Stimulated activated naive CD8-positive, alpha-beta T cell treated with anti-CD3 and anti-CD28 coated beads, Interleukin-15, amount 100 ng/mL, for 72 hours (primary cell): ENCODE data around the gene PTPRT.
A peak's percentile ranks its signal among the peaks of the same experiment; 100 is the strongest.

Source experiments
- ATAC-seq: fragments of 150-1000 bp; cut with Tn5 transposase; 2 replicates; pipeline ENCODE4 v1.10.0; 2021; ENCODE audit warnings: mild to moderate bottlenecking, moderate library complexity
- DNase-seq, 2 donors: peaks; one replicate each; pipeline ENCODE4 v3.0.0; 2021 to 2022
- H3K27ac Mint-ChIP-seq, 2 donors: one replicate each; pipeline ENCODE4 v1.8.0; 2022; ENCODE audit warnings: mild to moderate bottlenecking in 2 of 2, mixed read lengths in 2 of 2, moderate library complexity in 2 of 2
- H3K27me3 Mint-ChIP-seq: one replicate; pipeline ENCODE4 v1.8.0; 2022; ENCODE audit warnings: mixed read lengths
- H3K4me1 Mint-ChIP-seq: one replicate; pipeline ENCODE4 v1.8.0; 2022; ENCODE audit warnings: mild to moderate bottlenecking, mixed read lengths
- H3K4me3 Mint-ChIP-seq, 2 donors: one replicate each; pipeline ENCODE4 v1.8.0; 2022; ENCODE audit warnings: mild to moderate bottlenecking in 2 of 2, mixed read lengths in 2 of 2, moderate library complexity in 1 of 2
- H3K9me3 Mint-ChIP-seq, 2 donors: one replicate each; pipeline ENCODE4 v1.8.0; 2022; ENCODE audit warnings: mixed read lengths in 2 of 2

PTPRT gene

DNA sequence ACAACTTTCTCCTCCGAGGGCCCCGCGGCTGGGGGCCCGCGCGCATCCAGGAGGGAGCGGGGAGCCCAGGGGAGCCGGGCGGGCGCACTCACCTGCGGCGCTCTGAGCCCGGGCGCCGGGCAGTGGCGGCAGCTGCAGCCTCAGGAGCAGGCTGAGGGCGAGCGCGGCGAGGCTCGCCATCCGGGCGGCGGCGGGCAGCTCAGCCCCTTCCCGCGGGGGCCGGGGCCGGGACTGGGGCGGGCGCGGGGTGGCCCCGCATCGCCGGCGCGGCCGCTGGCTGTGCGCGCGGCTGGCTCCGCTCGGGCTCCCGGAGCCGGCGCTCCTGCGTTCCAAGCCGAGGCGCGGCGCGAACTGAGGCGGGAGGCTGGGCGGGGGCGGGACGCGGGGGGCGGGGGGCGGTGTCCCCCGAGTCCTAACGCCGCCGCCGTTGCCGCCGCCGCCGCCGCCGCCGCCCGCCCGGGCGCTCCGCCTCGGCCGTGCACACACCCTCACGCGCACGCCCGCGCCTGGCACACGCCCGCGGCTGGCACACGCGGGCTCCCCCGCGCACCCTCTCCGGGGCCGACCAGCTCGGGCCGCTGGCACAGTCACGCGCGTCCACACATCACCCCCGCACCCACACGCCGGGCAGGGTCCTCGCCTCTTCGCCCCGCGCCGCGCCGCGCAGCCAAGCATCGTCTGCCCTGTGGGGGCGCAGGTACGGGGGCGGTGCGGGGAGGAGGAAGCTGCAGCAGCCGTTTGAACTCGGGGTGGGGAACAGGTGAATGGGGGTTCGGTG is at the start of gene PTPRT:
PTPRT (minus strand) TSS at position 353 of the 778 bp plus-strand sequence; CDS start at position 180, 173 bp downstream.
- peak within 1 kb of the TSS in 1 of 2 donors; percentile 21 for H3K4me3 Mint-ChIP-seq
- ATAC-seq (no peak), DNase-seq (no peak)
- H3K4me1 Mint-ChIP-seq, result peaks cover 18% of the 10 kb centered on the region
- H3K27ac Mint-ChIP-seq, result no peak within 1 kb of the TSS
- peaks cover 65% of the 10 kb centered on the region for H3K27me3 Mint-ChIP-seq
- no peaks in the 10 kb centered on the region for H3K9me3 Mint-ChIP-seq

GRCh38 chr20:43238833-43239232 is 49.1 kb upstream of the PTPRT start:
- no peak for ATAC-seq
- H3K27me3 Mint-ChIP-seq, result no peaks in the 10 kb centered on the region
- H3K27ac Mint-ChIP-seq, result no peak overlapping the region
- no peak for DNase-seq
- no peaks in the 10 kb centered on the region for H3K4me1 Mint-ChIP-seq
- peaks cover 0 to 7% of the 10 kb centered on the region in 2 donors for H3K9me3 Mint-ChIP-seq
- H3K4me3 Mint-ChIP-seq, result no peak overlapping the region

- Mint-ChIP-seq H3K27ac (no peak overlapping the region), H3K4me3 (no peak overlapping the region), H3K27me3 (no peaks in the 10 kb centered on the region), H3K4me1 (no peaks in the 10 kb centered on the region), H3K9me3 (peaks cover 0 to 7% of the 10 kb centered on the region in 2 donors)
- ATAC-seq (no peak), DNase-seq (no peak)
Measured at GRCh38 chr20:43238266-43238665, 48.6 kb upstream of the PTPRT start.

DNA sequence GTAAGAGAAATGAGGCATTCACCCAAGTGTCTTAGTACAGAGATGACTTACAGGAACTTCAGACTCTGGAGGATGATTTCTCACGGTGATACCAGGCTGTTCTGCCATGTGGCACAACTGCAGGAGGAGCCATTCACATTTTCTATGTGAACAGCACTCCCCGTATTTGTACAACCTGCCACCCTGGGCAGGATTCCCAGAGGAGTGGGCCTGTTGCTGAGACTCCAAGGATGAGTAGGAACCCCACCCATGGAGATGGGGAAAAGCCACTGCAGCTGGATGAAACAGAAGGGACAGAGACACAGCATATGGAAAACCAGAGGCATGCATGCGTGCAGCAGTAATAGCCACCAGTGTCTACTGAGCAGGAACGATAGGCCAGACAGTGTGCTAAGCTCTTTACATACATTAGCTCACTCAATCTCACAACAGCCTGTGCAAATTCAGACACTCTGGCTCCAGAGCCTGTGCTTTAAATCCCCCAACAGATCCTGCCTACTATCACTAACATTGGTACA is 48.0 kb upstream of the PTPRT start:
- no peaks in the 10 kb centered on the region for H3K27me3 Mint-ChIP-seq
- peaks cover 0 to 7% of the 10 kb centered on the region in 2 donors for H3K9me3 Mint-ChIP-seq
- ATAC-seq (no peak), DNase-seq (no peak)
- H3K27ac Mint-ChIP-seq, result no peak overlapping the region
- no peaks in the 10 kb centered on the region for H3K4me1 Mint-ChIP-seq
- H3K4me3 Mint-ChIP-seq, result no peak overlapping the region

GRCh38 chr20:43235998-43236397 is 46.3 kb upstream of the PTPRT start:
- Mint-ChIP-seq H3K4me3 (no peak overlapping the region), H3K27me3 (no peaks in the 10 kb centered on the region), H3K9me3 (peaks cover 0 to 7% of the 10 kb centered on the region in 2 donors), H3K27ac (no peak overlapping the region), H3K4me1 (no peaks in the 10 kb centered on the region)
- DNase-seq (no peak), ATAC-seq (no peak)

DNA sequence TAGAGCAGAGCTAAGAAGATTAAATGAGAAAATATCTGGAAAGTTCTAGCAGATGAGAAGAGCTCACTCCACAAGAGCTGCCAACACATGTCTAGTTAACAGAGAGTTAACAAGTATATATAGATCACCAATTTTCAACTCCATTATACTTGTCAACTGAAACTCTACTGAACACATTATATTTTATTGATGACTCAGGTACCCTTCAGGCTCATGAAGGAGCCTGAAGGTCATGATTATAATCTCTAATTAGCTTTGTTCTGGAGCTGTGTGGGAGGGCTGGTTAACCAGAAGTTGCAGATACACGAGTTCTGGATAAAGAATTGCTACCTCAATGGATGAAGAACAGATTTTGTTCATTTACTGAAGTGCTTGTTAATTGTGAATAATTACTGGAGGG is 42.1 kb upstream of the PTPRT start:
- Mint-ChIP-seq H3K27me3 (no peaks in the 10 kb centered on the region), H3K4me3 (no peak overlapping the region), H3K4me1 (no peaks in the 10 kb centered on the region), H3K27ac (no peak overlapping the region), H3K9me3 (no peaks in the 10 kb centered on the region)
- ATAC-seq, result no peak
- DNase-seq, result no peak

DNA sequence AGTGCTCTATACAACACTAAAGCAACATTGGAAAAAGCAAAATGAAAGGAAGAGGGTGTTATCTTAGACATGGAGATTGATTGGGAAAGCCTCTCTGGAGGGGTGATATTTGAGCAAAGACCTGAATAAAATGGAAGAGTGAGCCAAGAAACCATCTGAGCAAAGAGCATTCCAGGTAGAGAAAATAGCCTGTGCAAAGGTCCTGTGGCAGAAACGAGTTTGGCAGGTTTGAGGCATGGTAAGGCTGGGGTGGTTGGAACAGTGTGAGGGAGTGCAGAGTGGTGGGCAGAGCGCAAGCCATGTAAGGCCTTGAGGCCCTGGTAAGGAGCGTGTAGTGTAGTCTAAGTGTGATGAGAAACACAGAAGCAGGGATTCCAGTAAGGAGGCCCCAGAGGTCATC is 40.0 kb upstream of the PTPRT start:
- H3K4me3 Mint-ChIP-seq, result no peak overlapping the region
- H3K4me1 Mint-ChIP-seq, result no peaks in the 10 kb centered on the region
- ATAC-seq, result no peak
- H3K9me3 Mint-ChIP-seq, result no peaks in the 10 kb centered on the region
- no peak overlapping the region for H3K27ac Mint-ChIP-seq
- H3K27me3 Mint-ChIP-seq, result no peaks in the 10 kb centered on the region
- DNase-seq, result no peak

- Mint-ChIP-seq H3K27me3 (peaks cover 12% of the 10 kb centered on the region), H3K4me1 (no peaks in the 10 kb centered on the region), H3K4me3 (no peak overlapping the region), H3K9me3 (no peaks in the 10 kb centered on the region), H3K27ac (no peak overlapping the region)
- DNase-seq (no peak), ATAC-seq (no peak)
Measured at GRCh38 chr20:43220612-43221011, 30.9 kb upstream of the PTPRT start.

- no peak for DNase-seq
- Mint-ChIP-seq H3K9me3 (peaks cover 6 to 10% of the 10 kb centered on the region in 2 donors), H3K27ac (no peak overlapping the region), H3K27me3 (peaks cover 14% of the 10 kb centered on the region), H3K4me3 (no peak overlapping the region), H3K4me1 (no peaks in the 10 kb centered on the region)
- no peak for ATAC-seq
Measured at GRCh38 chr20:43210901-43211300, 21.2 kb upstream of the PTPRT start.

DNA sequence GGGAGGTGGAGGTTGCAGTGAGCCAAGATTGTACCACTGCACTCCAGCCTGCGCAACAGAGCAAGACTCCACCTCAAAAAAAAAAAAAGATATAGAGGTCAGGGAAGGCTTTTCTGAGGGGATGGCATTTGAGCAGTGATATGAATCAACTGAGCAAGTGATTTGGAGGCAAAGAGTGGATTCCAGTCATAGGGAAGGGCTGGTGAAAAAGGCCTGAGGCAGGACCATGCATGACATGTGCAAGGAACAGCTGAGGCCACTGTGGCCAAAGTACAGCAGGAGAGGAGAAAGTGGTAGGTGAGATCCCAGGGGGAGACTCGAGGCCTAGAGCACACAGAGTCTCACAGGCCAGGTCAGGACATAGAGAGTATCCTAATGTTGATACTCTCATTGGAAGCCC is 20.1 kb upstream of the PTPRT start:
- H3K27me3 Mint-ChIP-seq, result peaks cover 4% of the 10 kb centered on the region
- H3K9me3 Mint-ChIP-seq, result peaks cover 9 to 13% of the 10 kb centered on the region in 2 donors
- H3K4me1 Mint-ChIP-seq, result no peaks in the 10 kb centered on the region
- DNase-seq, result no peak
- no peak for ATAC-seq
- H3K4me3 Mint-ChIP-seq, result no peak overlapping the region
- no peak overlapping the region for H3K27ac Mint-ChIP-seq

- no peak overlapping the region for H3K4me3 Mint-ChIP-seq
- DNase-seq, result no peak
- no peaks in the 10 kb centered on the region for H3K27me3 Mint-ChIP-seq
- H3K27ac Mint-ChIP-seq, result no peak overlapping the region
- no peaks in the 10 kb centered on the region for H3K4me1 Mint-ChIP-seq
- no peak for ATAC-seq
- peaks cover 5 to 8% of the 10 kb centered on the region in 2 donors for H3K9me3 Mint-ChIP-seq
Measured at GRCh38 chr20:43205699-43206098, 16.0 kb upstream of the PTPRT start.

DNA sequence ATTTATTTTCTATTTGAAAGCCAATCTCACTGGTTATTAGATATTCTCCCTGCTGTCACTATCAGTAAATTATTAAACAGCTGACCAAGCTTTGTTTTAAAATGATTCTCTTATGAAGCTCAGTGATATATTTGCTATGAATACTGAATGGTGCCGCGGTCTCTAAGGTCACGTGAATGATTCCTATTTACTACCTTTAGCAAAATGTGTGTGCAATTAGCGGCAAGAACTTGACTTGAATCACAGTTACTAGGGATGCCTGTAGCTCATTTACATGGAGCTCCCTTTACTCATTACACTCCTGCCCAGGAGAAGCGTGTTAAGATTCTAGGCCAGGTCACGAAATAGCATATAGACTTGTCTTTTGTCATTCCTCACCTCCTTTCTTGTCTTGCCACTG is 12.4 kb upstream of the PTPRT start:
- ATAC-seq (no peak), DNase-seq (no peak)
- peaks cover 5 to 8% of the 10 kb centered on the region in 2 donors for H3K9me3 Mint-ChIP-seq
- peak overlapping the region in 1 of 2 donors; percentile 78 for H3K27ac Mint-ChIP-seq
- no peaks in the 10 kb centered on the region for H3K27me3 Mint-ChIP-seq
- H3K4me1 Mint-ChIP-seq, result no peaks in the 10 kb centered on the region
- no peak overlapping the region for H3K4me3 Mint-ChIP-seq

- no peak overlapping the region for H3K4me3 Mint-ChIP-seq
- H3K9me3 Mint-ChIP-seq, result no peaks in the 10 kb centered on the region
- H3K27ac Mint-ChIP-seq, result no peak overlapping the region
- H3K27me3 Mint-ChIP-seq, result no peaks in the 10 kb centered on the region
- DNase-seq (no peak), ATAC-seq (no peak)
- H3K4me1 Mint-ChIP-seq, result no peaks in the 10 kb centered on the region
Measured at GRCh38 chr20:43198607-43199006, 8.9 kb upstream of the PTPRT start.

DNA sequence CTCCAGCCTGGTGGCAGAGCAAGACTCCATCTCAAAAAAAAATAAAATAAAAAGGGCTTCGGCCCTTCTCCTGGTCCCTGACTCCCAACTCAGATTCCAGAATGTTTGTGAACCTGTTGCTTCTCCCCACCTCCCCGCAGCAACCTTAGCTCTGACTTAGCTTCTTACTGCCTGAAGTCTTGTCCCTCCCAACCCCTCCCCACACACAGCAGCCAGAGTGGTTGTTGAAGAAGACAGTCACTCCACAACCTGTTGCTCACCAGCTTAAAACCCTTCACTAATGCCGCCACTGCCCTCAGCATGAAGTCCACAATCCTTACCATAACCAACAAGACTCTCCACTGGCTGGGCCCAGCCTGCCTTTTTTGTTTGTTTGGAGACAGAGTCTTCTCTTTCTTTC is 6.5 kb upstream of the PTPRT start:
- Mint-ChIP-seq H3K27ac (no peak overlapping the region), H3K4me3 (no peak overlapping the region), H3K27me3 (peaks cover 14% of the 10 kb centered on the region), H3K9me3 (no peaks in the 10 kb centered on the region), H3K4me1 (no peaks in the 10 kb centered on the region)
- DNase-seq (no peak), ATAC-seq (no peak)

DNA sequence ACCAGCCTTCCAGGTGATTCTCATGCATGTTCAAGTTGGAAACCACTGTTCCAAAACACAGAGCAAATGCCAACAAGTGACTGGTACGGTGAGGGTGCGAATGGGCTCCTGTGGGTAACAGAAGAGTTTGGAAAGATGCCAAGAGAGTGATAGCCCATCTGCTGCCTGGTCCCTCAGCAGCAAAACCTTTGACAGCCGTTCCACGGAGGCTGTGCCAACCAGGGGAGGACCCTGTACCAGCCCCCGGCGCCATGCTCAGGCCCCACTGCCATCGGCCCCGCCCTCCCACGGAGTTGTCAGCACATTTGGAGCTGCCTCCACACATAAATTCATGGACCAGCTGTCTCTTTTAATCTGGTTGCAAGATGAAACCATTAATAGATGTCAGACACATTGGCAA is 4.4 kb upstream of the PTPRT start:
- Mint-ChIP-seq H3K9me3 (no peaks in the 10 kb centered on the region), H3K4me3 (no peak overlapping the region), H3K27me3 (peaks cover 27% of the 10 kb centered on the region), H3K4me1 (peaks cover 6% of the 10 kb centered on the region), H3K27ac (no peak overlapping the region)
- DNase-seq, result no peak
- ATAC-seq, result no peak

- peaks cover 34% of the 10 kb centered on the region for H3K27me3 Mint-ChIP-seq
- no peak overlapping the region for H3K27ac Mint-ChIP-seq
- DNase-seq (no peak), ATAC-seq (no peak)
- H3K4me3 Mint-ChIP-seq, result no peak overlapping the region
- H3K9me3 Mint-ChIP-seq, result no peaks in the 10 kb centered on the region
- H3K4me1 Mint-ChIP-seq, result peaks cover 13% of the 10 kb centered on the region
Measured at GRCh38 chr20:43193443-43193842, 3.7 kb upstream of the PTPRT start.
